NCI-H748 treated with DMSO at 0.1 percent for 48 hours (cell line): ENCODE measurements around the gene CSTPP1.

Experiments
- DNase-seq: peaks from one replicate; lab custom pipeline; 2025; lab: John Stamatoyannopoulos, UW

The CSTPP1 gene

DNA sequence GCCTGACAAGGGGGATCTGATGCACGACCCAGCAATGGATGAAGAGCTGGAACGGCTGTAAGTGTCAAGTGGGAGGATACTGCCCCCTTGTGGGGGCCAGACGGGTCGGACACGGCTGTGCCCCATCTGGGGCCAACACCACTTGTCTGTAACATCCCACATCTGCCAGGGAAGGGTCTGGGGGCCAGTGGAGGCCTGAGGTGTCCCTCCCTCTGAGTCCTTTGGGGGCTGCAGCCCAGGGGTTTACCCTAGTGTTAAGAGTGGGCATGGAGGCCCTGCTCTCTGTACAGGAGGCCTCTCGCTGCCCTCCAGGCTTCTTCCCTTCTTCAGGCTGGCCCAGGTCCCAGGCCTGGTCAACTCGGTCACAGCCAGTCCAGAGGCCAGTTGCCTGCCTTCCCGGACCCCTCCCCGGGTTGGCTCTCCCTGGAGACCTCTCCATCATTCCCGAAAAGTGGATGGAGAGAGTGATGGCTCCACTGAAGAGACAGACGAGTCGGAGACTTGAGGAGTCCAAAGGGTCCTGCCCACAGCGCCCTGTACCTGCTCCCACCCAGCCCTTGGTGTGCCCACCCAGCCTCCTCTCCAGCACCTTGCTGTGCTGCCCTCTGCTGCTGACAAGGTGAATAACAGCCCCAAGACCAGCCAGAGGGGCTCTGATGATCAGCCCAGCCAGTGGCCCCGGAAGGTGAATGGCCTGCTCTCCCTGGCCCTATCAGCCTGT is 224.7 kb downstream of the CSTPP1 start:
- peak; percentile 56 for DNase-seq

DNA sequence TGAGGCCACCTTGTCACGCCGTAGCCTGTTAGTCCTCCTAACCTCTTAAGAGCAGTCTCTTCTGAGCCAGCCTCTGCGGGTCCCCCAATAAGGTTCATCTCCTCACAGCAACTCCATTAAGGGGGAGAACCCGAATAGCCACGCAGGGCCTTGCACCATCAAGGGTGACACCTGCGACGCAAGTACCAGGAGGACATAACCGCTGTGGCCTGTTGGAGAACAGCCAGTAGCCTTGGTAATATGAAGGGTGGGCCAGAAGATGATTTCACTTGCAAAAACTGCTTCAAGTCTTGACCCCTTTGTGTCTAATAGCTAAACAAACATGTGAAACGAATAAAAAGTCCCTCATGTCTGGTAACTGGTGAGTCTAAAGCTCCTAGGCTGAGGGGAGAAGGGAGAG is 225.3 kb downstream of the CSTPP1 start:
- no peak for DNase-seq

DNA sequence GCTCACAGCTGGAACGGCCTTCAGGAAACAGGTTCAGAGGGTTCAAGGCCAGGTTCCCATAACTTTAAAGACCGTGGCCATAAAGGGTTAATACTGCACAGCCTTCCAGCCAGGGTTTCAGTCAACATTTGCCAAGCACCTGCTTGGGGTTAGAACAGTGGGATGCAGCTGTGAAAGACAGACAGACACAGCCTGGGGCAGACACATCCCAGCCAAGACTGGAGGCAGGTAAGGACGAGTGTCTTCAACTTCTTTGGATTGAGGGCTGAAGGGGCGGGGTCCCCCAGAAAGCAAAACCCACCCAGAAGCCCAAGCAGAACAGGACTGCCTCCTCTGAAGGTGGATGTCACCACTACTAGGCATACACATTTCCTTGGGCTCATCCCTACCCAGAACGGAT is 225.9 kb downstream of the CSTPP1 start:
- DNase-seq, result no peak

DNA sequence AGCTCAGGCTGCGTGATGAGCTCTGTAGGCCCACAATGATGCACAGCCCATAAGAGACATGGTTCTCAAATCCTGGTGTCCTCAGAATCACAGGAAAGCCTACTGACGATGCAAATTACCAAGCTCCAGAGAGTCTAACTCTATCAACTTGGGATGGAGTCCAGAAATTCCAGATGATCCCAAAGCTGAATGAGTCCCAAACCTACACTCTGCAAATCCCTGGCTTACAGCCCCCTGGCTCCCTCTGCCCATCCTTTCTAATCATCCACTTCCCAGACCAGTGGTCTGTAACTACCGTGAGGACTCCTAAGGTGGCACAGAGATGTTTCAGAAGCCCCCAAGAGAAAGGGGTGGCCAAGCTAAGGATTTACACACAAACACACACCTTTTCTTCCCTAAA is 226.6 kb downstream of the CSTPP1 start:
- DNase-seq, result no peak

DNA sequence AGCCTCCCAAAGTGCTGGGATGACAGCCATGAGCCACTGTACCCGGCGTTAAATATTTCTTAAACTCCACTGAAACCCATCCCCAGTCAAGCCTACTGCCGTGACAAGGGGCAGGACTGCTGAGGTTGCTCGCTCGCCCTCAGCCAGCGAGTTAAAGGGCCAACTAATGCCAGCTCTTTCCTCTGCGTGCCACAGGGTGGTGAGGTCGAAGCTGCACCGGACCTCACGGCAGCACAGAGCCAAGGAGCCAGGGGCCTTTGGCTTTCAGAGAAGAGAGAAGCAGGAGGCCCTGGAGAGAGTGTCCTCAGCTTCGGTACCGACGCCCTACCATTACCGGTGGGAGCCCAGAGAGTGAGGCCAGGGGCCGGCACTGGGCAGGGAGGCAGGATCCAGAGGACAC is 227.3 kb downstream of the CSTPP1 start:
- DNase-seq, result no peak

DNA sequence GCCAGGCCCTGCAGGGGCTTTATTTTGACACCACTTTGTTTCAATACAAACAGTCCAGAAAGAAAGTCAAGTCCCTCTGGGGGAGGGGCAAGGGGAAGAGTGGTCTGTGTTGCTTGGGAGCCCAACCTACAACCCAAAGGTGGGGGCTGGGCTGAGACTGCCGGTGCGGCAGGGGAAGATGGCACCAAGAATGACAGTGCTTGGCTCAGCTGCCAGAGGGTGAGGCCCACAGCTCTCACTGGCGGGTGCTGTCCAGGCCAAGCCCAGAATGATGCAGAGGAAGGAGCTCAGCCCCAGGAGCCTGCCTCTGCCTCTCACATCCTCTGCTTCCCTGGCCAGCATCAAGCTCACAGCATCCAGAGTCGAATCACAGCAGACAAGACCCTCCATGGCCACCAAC is 227.8 kb downstream of the CSTPP1 start:
- no peak for DNase-seq

DNA sequence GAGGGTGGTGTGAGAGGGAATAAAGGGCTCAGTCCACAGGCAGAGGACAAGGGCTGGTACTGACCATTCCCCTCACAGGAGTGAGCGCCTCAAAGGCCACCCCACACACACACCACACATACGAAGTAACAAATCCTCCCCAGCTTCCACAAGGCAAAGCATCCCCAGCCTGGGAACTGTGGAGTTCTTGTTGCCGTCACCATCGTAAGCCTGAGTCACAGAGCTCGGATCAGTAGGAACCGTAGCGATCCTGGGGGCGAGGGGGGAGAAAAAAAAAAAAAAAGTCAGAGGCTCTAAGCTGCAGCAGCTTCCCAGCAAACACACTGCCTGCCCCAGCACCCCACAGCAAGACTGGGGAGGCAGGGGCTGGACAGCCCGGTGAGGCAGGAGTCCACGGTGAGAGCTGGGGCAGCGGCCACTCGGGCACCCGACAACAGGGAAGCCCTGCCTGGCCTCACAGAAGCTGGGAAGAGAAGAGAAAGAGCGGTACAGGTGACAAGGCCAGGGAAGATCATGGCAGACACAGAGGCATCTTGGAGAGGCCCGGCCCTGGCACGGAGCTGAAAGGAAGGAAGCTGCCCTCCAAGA is 228.8 kb downstream of the CSTPP1 start:
- no peak for DNase-seq

DNA sequence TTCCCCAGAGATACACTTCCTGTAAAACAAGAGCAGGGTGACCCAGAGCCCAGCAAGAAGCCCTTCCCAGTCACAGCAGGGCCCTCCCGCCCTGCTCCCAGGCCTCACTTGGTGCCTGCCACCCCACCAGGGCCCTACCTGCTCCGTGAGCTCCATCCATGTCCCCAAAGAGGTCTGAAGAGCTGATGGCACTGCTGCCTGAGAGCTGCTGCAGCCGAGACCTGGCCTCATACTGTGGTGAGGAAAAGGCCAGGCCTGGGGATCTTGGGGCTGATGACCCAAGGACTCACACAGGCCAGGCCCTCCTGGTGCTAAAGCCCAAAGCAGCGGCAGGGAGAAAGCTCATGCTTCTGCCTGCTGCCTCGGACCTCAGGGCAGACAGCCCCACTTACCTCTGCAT is 229.8 kb downstream of the CSTPP1 start:
- DNase-seq, result no peak

DNA sequence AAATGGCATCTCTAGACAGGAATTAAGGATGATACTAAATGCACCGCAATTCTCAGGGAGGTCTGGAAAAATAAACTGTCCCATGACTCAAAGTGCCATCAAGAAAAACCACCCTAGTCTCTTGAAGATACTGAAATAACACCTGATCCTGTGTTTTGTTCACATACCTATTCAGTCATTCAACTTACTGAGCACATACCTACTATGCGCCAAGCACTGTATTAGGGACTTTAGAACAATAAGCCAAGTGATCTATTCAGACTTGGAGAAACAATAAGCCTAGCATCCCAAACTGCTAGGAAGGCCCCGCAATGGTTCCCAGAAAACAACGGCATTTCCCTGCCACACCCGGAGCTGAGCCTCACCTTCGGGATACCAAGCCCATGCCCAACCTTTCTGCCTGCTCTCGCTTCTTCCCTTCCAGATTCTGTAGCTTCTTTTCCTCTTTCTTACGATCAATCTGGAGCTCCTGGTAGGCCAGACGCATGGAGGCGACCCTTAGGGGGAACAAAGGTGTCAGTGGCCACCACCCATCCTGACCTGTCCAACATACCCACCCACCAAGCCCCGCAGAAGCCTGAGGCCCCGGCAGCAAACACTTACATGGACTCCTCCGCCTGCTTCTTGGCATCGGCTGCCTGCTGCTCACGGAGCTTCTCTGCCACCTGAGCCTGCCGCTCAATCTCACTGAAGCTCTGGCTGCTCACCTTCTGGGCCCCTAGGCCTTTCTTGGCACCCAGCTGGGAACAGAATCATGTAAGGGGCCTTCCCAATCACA is 234.7 kb downstream of the CSTPP1 start:
- no peak for DNase-seq

DNA sequence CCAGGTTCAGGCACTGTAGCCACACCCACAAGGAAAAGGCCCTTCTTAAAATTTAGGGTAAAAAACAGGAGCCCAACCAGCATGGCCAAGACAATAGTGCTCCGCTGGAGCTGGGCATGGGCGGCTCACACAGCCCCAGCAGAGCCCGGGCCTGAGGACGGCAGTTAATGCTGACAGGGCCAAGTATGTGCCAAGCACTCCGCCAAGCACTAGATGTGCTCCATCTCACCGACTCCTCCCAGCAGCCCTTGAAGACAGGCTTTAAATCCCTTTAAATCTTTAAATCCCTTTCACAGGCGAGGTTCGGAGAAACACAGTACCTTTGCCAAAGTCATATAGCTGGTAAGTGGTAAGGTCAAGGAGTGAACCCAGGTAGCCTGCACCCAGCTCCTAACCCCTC is 235.3 kb downstream of the CSTPP1 start:
- DNase-seq, result no peak

DNA sequence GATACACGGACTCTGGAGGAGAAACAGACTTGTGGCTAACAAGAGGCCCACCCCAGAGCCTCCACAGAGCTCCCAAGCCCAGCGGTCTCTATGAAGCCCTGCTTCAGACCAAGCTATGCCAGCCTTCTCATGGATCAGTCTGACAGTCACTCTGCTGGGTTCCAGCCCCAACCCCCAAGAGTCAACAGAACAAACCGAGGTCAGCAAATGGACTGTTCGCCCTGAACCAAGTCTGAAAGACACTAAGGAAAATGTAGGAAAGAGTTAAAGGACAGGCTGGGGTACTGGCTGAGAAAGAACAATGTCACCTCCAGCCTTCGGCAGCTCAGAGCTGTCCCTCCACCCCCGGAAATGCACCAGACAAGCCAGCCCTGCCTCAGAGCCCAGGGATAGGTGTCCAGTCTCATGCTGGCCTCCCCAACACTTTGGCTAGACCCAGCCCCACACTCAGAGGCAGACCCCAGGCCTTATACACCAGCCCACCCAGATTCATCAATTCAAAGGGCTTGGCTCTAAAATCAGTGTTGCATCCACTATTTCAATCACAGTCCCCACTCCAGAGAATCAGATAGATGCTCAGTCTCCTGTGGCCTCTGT is 236.3 kb downstream of the CSTPP1 start:
- no peak for DNase-seq

DNA sequence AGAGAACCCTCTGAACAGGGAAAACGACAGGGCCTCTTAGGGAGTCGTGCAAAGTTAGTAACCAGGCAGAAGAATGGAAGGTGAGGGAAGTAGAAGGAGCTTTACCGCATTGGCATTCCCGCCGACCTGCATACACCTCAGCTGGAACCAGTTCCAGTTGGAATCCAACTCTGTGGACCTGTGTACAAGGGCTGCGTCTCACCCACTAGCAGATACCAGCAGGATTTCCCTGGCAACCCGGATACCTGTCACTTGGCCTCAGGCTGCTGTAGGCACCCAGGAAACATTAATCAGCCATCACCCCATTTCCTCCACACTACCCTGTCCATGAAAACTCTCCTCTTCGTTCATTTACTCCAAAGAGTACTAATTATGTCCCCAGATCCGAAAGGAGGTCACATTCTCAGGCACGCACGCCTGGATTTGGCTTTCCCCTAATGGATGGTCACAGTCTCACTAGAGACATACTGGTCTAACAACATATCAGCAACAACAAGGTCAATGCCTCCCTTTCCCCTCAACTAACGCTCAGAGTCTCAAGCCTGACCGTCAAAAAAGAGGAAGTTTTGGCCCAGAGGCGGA is 239.3 kb downstream of the CSTPP1 start:
- no peak for DNase-seq

DNA sequence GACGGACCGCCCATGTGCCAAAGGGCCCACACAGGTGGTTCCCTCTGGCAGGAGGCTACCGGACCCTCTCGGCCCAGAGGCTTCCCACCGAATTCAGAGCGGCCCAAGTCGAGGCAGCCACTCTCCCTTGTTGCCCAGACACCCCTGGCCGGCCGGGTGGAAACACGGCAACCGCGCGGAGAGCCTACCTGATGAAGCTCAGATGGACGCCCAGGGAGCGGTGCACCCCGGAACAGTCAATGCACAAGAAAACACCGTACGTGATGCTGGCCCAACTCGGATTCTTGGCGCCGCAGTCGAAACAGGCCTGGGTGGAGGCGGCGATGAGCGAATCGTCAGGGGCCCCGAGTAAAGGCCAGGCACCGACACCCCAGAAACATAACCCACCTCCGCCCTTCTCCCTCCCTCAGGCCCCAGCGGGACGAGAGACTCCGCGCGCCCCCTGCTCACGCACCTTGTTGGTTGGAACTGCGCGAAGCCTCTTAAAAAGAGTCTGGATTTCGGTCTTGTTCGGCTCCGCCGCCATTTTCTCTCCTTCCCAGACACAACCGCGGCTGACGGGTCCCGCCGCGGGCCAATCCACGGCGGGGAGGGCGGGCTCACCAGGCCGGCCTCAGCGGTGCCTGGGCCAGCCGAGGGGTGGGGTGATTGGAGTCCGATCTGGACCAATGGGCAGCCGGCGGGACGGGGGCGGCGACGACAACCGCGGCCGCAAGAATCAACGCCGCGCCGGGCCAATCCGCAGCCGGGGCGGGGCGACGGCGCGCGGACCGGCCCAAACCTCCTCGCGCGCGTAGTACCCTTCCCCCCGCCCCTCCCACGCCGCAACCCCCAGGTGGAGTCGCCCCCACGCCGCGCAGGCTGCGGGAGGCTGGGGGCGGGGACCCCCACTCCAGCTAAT is 240.0 kb downstream of the CSTPP1 start, which contains the start of gene ARFGAP2:
Gene ARFGAP2 (minus strand): TSS at position 552 of the 901 bp plus-strand sequence. CDS start 26 bp downstream, at position 526.
- DNase-seq, result peak; percentile 84

DNA sequence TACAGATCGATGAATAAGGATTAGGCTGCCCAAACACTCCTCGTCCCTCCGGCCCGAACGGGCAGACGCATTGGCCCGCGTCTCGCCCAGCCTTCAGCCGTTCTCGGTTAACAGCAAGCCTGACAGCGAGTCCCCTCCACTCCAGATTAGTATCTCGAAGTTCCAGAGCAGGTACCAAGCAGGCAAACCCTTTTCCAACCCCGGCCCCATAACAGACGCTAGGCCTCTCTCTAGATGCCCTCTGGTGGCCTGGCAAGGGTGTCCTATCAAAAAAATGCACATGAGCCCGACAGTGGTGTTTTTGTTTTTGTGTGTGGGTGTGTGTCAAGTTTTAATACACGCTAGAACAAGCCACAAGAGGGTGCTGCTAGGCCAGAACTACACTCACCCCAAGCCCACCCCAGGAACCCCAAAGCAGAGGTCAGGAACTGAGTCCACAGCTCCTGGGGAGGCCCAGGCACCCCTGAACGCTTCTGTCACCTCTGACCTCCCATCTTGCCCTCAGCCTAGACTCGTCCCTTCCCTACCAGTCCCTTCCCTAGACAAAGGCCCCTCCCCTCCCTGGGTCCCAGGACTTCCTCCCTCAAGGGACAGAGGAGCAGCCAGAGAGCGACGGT is 240.8 kb downstream of the CSTPP1 start:
- peak; percentile 78 for DNase-seq

DNA sequence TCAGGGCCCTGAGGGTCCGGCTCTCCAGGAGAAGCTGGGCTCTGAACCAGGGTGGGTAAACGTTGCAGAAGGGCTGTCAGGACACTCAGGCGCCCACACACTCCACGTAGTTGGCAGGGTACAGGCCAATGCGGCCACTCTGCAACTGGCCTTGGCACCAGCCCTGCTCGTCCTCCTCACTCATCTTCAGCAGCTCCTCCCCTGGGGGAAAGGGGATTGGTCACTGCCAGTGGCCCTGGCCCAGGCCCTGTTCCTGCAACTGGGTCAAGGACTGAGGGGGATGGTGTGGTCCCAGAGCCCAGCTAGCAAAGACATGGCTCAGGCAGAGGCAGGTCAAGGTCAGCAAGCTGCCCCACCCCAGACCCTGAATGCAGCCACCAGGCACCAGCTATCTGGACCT is 241.3 kb downstream of the CSTPP1 start:
- no peak for DNase-seq

DNA sequence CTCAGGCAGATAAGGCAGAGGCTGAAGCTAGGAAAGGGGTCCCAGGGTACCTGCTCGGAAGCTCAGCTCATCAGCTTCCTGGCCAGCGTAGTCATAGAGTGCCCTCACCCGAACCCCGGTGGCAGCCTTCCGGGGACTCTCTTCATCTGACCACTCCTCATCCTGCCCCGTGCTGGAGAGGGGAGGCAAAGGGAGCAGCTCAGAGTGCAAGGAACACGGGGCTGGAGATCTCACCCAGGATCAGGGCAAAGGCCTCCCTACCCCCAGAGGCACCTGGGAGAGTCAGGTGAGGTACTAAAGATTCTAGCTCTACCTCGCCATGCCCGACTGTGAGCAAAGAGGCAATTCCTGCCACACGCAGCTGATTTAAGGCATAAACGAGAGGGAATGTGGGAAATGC is 241.8 kb downstream of the CSTPP1 start:
- DNase-seq, result no peak

DNA sequence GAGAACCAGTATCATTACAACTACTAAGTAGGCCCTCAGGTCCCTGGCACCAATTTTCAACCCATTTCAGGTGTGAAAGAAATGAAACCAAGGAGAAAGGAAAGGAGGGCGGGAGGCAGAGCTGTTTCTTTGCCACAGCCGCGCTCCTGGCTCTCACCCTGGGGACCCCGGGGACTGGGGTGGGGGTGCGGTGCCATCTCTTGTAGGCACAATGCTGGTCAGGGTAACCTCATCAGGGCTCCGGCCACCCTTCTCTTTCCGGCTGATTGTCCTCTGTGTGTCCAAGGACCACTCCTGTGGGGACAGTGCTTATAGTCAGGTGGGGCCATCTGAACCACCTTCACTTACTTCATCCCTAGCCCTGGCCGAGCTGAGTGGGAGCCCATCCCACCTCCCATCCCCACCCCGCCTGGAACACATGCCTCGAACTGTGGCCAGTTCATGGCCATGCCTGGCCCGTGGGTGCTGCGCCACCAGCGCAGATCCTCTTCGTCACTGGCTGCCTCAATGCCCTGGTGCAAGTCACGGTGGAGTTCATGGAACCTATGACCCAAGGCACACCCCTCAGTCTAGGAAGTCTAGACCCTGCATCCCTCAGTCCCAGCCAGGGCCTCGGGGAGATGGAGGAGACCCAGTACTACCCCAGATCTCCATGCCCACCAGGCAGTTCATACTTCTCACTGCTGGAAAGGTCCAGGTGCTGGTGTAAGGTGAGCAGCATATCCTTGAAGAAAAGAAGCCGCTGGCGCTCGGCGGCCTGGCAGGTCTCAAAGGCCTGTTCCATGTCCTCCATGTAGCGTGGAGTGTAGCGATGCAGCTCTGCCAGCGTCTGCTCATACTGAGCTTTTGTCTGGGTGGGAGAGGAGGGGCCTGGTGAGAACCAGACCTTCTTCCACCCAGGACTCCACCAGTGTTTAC is 242.4 kb downstream of the CSTPP1 start:
- DNase-seq, result no peak

DNA sequence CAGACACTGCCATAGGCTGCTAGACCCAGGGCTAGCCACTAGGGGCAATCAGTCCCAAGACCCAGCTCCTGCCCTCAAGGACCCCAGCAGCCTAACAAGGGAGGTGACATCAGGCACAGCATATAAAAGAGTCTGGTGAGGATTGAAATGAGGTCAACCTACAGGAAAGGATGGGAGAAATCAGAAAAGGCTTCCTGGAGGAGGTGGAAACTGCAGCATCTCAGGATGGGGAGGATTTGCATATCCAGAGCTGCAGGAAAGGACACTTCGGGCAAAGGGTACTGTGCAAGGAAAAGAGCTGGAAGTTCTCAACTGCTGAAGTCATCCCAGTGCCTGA is 243.1 kb downstream of the CSTPP1 start:
- DNase-seq, result no peak

DNA sequence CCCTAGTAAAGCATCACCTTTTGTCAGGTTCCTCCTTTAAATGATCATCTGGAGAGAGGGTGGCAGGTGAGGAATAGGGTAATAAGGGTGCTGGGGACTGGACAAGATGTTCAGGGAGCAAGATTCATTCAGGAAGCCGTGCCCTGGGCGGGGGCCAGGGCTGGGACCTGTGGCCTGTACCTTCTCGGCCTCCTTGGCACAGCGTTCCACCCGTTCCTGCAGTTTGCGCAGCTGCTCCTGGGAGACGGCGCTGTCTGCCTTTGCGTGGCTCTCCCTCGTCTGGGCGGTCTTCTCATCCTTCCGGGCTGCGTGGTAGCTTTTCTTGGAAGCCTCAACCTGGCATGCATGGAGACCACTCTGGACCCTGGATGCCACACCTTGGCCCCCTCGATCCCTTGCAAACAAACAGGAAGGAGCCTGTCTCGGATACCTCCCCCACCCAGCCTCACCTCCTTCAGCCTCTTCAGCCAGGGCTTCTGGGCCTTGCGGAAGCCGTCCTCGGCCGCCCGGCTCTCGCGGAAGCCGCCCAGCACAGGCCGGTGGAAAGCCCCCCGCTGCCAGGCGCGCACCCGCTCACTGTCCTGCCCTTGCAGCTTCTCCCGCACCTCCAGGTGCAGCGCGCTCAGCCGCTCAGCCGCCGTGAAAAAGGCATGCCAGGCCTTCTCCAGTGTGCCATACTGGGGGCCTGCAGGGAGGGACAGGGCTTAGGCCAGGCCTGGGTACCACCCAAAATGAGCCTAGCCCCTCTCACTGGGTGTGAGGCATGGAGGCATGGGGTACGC is 243.6 kb downstream of the CSTPP1 start:
- no peak for DNase-seq
